CD14-positive monocyte (primary cell): ENCODE measurements around the gene TMEFF1. TPM values are rescaled to one million over a fixed set of nuclear protein-coding genes. Genes with fewer than 3 reads are reported as not detected.

ENCODE experiments used
- DNase-seq, 3 donors: peaks; one replicate each; pipeline ENCODE4 v3.0.0-alpha.2; 2011 to 2022
- H2AFZ ChIP-seq: 2 replicates; pipeline ENCODE4 v1.6.0; 2012; ENCODE audit warnings: mild to moderate bottlenecking, low read depth, low read length, inconsistent platforms; ENCODE audit not compliant: insufficient read depth, poor library complexity, severe bottlenecking
- H3K27ac ChIP-seq, 2 donors: 1 replicate in 1 of 2; 2 replicates in 1 of 2; pipeline ENCODE4 v1.5.1; 2012 to 2013; ENCODE audit warnings: low read length in 2 of 2, control low read depth in 1 of 2, inconsistent platforms in 1 of 2, low read depth in 1 of 2, mild to moderate bottlenecking in 1 of 2
- H3K27me3 ChIP-seq, 2 donors: one replicate each; pipeline versions ENCODE4 v1.6.0 to v1.6.1; 2011 to 2013; ENCODE audit warnings: low read length in 2 of 2; ENCODE audit not compliant: control insufficient read depth in 2 of 2, insufficient read depth in 2 of 2
- H3K36me3 ChIP-seq, 2 donors: replicated peaks in 1 of 2; 1 replicate in 1 of 2; 2 replicates in 1 of 2; pipeline versions ENCODE4 v1.5.1 to v1.6.1; 2012 to 2013; ENCODE audit warnings: low read length in 2 of 2, control low read depth in 1 of 2, inconsistent platforms in 1 of 2, mild to moderate bottlenecking in 1 of 2; ENCODE audit not compliant: insufficient read depth in 2 of 2, control insufficient read depth in 1 of 2
- H3K4me1 ChIP-seq, 2 donors: 1 replicate in 1 of 2; 2 replicates in 1 of 2; pipeline versions ENCODE4 v1.5.1 to v1.6.1; 2012 to 2013; ENCODE audit warnings: low read length in 2 of 2, control low read depth in 1 of 2, inconsistent platforms in 1 of 2, mild to moderate bottlenecking in 1 of 2, moderate library complexity in 1 of 2; ENCODE audit not compliant: insufficient read depth in 2 of 2, control insufficient read depth in 1 of 2
- H3K4me2 ChIP-seq: replicated peaks from 2 replicates; pipeline ENCODE3; 2012; ENCODE audit warnings: low read length, moderate library complexity, mild to moderate bottlenecking; ENCODE audit not compliant: poor library complexity, severe bottlenecking; ENCODE audit errors: extremely low read depth
- H3K4me3 ChIP-seq, 3 experiments: fragments of 200-600 bp in 1 of 3; sonication (generic) in 1 of 3; replicated peaks in 1 of 3; 1 replicate in 2 of 3; 2 replicates in 1 of 3; pipeline ENCODE4 v1.5.1; 2011 to 2013; ENCODE audit warnings: low read length in 3 of 3, mild to moderate bottlenecking in 3 of 3, control low read depth in 2 of 3, low read depth in 2 of 3, inconsistent platforms in 1 of 3, moderate library complexity in 1 of 3
- H3K79me2 ChIP-seq: 2 replicates; pipeline ENCODE4 v1.6.0; 2012; ENCODE audit warnings: mild to moderate bottlenecking, control low read depth, inconsistent platforms, low read length, moderate library complexity; ENCODE audit not compliant: insufficient read depth
- H3K9ac ChIP-seq: 2 replicates; pipeline ENCODE4 v1.6.0; 2017; ENCODE audit warnings: low read length, mild to moderate bottlenecking; ENCODE audit not compliant: insufficient read depth, poor library complexity, severe bottlenecking
- H3K9me3 ChIP-seq, 2 donors: replicated peaks in 1 of 2; 1 replicate in 1 of 2; 2 replicates in 1 of 2; pipeline versions ENCODE4 v1.5.1 to v1.6.1; 2012 to 2013; ENCODE audit warnings: low read length in 2 of 2, control low read depth in 1 of 2; ENCODE audit not compliant: control insufficient read depth in 1 of 2, insufficient read depth in 1 of 2
- H4K20me1 ChIP-seq: 2 replicates; pipeline ENCODE4 v1.6.0; 2012; ENCODE audit warnings: mild to moderate bottlenecking, low read length, control low read depth, moderate library complexity; ENCODE audit not compliant: insufficient read depth
- H3K27ac Mint-ChIP-seq, 7 donors: one replicate each; pipeline ENCODE4 v1.8.0; 2020; ENCODE audit warnings: mild to moderate bottlenecking in 7 of 7, mixed read lengths in 7 of 7, moderate library complexity in 6 of 7, inconsistent platforms in 2 of 7
- H3K27me3 Mint-ChIP-seq, 3 donors: one replicate each; pipeline ENCODE4 v1.8.0; 2021 to 2022; ENCODE audit warnings: low read depth in 3 of 3, mild to moderate bottlenecking in 3 of 3, mixed read lengths in 3 of 3, moderate library complexity in 3 of 3, inconsistent platforms in 1 of 3
- H3K36me3 Mint-ChIP-seq, 2 donors: one replicate each; pipeline ENCODE4 v1.8.0; 2020; ENCODE audit warnings: mixed read lengths in 2 of 2, inconsistent platforms in 1 of 2, mild to moderate bottlenecking in 1 of 2
- H3K4me1 Mint-ChIP-seq: one replicate; pipeline ENCODE4 v1.8.0; 2020; ENCODE audit warnings: mild to moderate bottlenecking, mixed read lengths
- H3K4me3 Mint-ChIP-seq, 2 donors: one replicate each; pipeline ENCODE4 v1.8.0; 2020; ENCODE audit warnings: mild to moderate bottlenecking in 2 of 2, mixed read lengths in 2 of 2, moderate library complexity in 1 of 2
- H3K9me3 Mint-ChIP-seq, 7 donors: one replicate each; pipeline ENCODE4 v1.8.0; 2020 to 2022; ENCODE audit warnings: mixed read lengths in 7 of 7, mild to moderate bottlenecking in 6 of 7, moderate library complexity in 6 of 7, inconsistent platforms in 2 of 7
- CTCF ChIP-seq: fragments of 200-600 bp; IDR thresholded peaks from one replicate; pipeline ENCODE4 v1.8.0; 2022; ENCODE audit warnings: antibody characterized with exemption, mild to moderate bottlenecking
- WGBS: methylation state at CpG from one replicate; pipeline ENCODE4 v1.1.5; 2013; ENCODE audit warnings: missing lambda C conversion rate; ENCODE audit not compliant: insufficient coverage; 5-methylcytosine and 5-hydroxymethylcytosine counted together
- intact Hi-C, 2 donors: fragments of 100-400 bp; cut with micrococcal nuclease; formaldehyde crosslinking; loops; one replicate each; pipeline versions ENCODE4 v1.15.0 to v1.15.1; 2023
- polyA plus RNA-seq, 3 donors: library from polyadenylated mRNA; depleted of rRNA in 1 of 3; unstranded in 2 of 3; stranded (reverse) in 1 of 3; fragments of 300-500 nt in 2 of 3; fragments of >200 nt in 1 of 3; fragmentation: Illumina TruSeq in 2 of 3; gene quantifications; 1 replicate in 2 of 3; 2 replicates in 1 of 3; pipeline ENCODE4 v1.2.3, GENCODE V29; 2012 to 2021

TMEFF1 gene
- polyA plus RNA-seq, 3 donors = not detected

DNA sequence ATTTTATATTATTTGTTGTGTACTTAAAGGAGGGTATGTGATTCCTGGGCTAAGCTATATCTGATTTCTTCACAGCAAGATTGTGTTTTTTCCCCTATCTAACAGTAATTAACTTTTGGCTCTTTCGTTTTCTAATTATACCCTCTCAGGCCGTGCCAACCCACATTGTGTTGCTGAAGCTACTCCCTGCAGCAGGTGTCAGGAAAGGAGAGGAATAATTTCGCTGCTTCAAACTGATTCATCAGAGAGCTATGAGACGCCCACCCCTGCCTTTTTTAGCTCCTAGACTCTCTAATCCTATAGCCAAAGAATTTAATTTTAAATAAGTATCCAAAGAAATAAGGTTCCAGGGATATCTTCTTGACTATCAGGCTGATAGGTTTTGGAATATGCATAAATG lies 108.7 kb downstream of the TMEFF1 start:
- Mint-ChIP-seq H3K4me3 (no peak overlapping the region), H3K4me1 (no peaks in the 10 kb centered on the region), H3K36me3 (no peaks in the 10 kb centered on the region), H3K27ac (no peak overlapping the region), H3K9me3 (no peaks in the 10 kb centered on the region), H3K27me3 (peaks cover 0 to 2% (median 0%) of the 10 kb centered on the region in 3 donors)
- Histone ChIP-seq H3K9me3 (no peaks in the 10 kb centered on the region), H2AFZ (no peak overlapping the region), H3K9ac (no peak overlapping the region), H4K20me1 (no peaks in the 10 kb centered on the region), H3K27ac (no peak overlapping the region), H3K36me3 (no peaks in the 10 kb centered on the region), H3K4me2 (no peak overlapping the region), H3K4me1 (no peaks in the 10 kb centered on the region), H3K4me3 (no peak overlapping the region), H3K27me3 (no peaks in the 10 kb centered on the region), H3K79me2 (no peaks in the 10 kb centered on the region)
- no peak for DNase-seq
- intact Hi-C loops = no loop called here
- TF ChIP-seq CTCF = no peak
- no CpG with 5 or more reads among the region's 4 CpGs for WGBS

- H3K4me1 Mint-ChIP-seq = no peaks in the 10 kb centered on the region
These were observed 110.3 kb downstream of the TMEFF1 start for GRCh38 chr9:100583014-100583802.

More at GRCh38 chr9:100583014-100583802, 110.3 kb downstream of the TMEFF1 start:
- Histone ChIP-seq H3K27ac (no peak overlapping the region), H3K4me2 (no peak overlapping the region), H3K4me3 (no peak overlapping the region), H4K20me1 (no peaks in the 10 kb centered on the region), H3K79me2 (no peaks in the 10 kb centered on the region), H2AFZ (no peak overlapping the region), H3K27me3 (no peaks in the 10 kb centered on the region), H3K9ac (no peak overlapping the region), H3K9me3 (no peaks in the 10 kb centered on the region), H3K4me1 (no peaks in the 10 kb centered on the region), H3K36me3 (no peaks in the 10 kb centered on the region)
- DNase-seq = no peak
- no peak for TF ChIP-seq CTCF
- peaks cover 0 to 2% (median 0%) of the 10 kb centered on the region in 3 donors for H3K27me3 Mint-ChIP-seq
- H3K9me3 Mint-ChIP-seq = no peaks in the 10 kb centered on the region
- H3K36me3 Mint-ChIP-seq = no peaks in the 10 kb centered on the region
- H3K4me3 Mint-ChIP-seq = no peak overlapping the region
- intact Hi-C loops = no loop called here
- WGBS = 96% methylated on average over 4 of the region's 5 CpGs
- H3K27ac Mint-ChIP-seq = no peak overlapping the region
